ENCODE data around the gene OR52E5.

Gene OR52E5

GRCh38 chr11:5937868-5938602 lies 45.0 kb downstream of the OR52E5 start:
- no peak for DNase-seq

- DNase-seq, result no peak
These were observed 45.6 kb downstream of the OR52E5 start for GRCh38 chr11:5938603-5938965.

GRCh38 chr11:5940748-5941147 lies 47.7 kb downstream of the OR52E5 start:
- no peak for DNase-seq

GRCh38 chr11:5941951-5942350 lies 48.9 kb downstream of the OR52E5 start, which contains the start of gene OR56A3:
OR56A3 (plus strand) TSS chr11:5942251; CDS start chr11:5947347, 5,096 bp downstream.
- no peak for DNase-seq
